ENCODE data around the gene MSRB1.
"Not testable (repeated sequence)": the region's sequence is repeated elsewhere in the genome, so short reads cannot be mapped to it uniquely, and the experiment has no call there.

Gene MSRB1

DNA sequence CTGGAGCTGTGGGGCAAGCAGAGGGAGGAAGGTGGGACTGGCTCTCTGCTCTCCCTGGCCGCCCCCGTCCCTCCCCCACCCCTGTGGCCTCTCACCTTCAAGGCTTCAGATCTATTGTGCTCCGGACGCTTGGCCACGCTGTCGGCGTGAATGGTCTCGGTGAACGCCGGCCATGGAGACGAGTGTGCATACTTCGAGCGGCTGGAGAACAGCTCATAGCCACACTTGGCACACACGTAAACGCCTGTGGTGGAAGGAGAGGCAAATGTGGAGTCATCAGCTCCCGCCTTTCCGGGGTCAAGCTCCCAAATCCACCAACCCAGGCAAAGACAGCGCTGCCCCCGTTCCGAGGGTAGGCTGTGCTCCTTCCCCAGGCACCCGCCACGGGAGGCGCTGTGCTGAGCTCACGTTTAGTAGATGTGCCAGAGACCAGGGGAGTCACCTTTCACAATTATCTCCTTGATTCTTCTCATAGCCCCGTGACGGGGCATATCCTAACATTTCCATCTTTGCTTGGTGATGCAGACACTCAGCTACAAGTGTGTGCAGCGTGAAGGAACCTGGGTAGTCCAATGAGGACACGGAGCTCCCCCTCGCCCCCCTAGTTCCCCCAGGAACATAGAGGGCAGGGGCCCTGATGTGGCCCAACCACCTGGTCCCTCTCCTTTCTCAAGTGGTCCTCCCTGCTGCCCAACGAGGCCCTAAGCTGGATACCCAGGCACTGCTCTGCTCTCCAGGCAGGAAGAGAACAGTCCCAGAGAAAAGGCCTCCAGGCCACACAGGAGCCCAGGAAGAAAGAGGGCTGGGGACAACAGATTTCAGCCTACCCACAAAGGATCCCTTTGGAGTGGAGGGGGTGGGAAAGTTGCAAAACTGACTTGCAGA, 1.6 kb downstream of the MSRB1 start:
- Histone ChIP-seq H3K9me3 (ENCODE audit: insufficient read depth, low read depth, low read length) (no peaks in the 10 kb centered on the region), H3K4me1 (ENCODE audit: insufficient read depth, low read length, poor library complexity, severe bottlenecking) (peaks cover 5% of the 10 kb centered on the region), H3K4me3 (ENCODE audit: low read length, poor library complexity, severe bottlenecking) (peak overlapping the region; percentile 85), H2AFZ (ENCODE audit: low read length) (no peak overlapping the region), H3K36me3 (ENCODE audit: insufficient read depth, low read length) (no peaks in the 10 kb centered on the region), H3F3A (ENCODE audit: low read depth) (no peaks in the 10 kb centered on the region), H3K4me2 (ENCODE audit: low read depth, low read length, poor library complexity, severe bottlenecking) (peak overlapping the region; percentile 79), H3K27me3 (ENCODE audit: insufficient read depth, low read length, poor library complexity, severe bottlenecking) (no peaks in the 10 kb centered on the region), H3K79me2 (ENCODE audit: insufficient read depth, low read length) (peaks cover 11% of the 10 kb centered on the region; the same call in 1 of the 2 replicates), H3K9me2 (replicated peaks; ENCODE audit: low read depth, low read length) (no peaks in the 10 kb centered on the region), H4K20me1 (ENCODE audit: insufficient read depth, low read length, poor library complexity, severe bottlenecking) (no peaks in the 10 kb centered on the region), H3K9ac (ENCODE audit: low read depth, low read length, poor library complexity, severe bottlenecking) (peak overlapping the region; percentile 87)
- TF ChIP-seq, protein P1, sequence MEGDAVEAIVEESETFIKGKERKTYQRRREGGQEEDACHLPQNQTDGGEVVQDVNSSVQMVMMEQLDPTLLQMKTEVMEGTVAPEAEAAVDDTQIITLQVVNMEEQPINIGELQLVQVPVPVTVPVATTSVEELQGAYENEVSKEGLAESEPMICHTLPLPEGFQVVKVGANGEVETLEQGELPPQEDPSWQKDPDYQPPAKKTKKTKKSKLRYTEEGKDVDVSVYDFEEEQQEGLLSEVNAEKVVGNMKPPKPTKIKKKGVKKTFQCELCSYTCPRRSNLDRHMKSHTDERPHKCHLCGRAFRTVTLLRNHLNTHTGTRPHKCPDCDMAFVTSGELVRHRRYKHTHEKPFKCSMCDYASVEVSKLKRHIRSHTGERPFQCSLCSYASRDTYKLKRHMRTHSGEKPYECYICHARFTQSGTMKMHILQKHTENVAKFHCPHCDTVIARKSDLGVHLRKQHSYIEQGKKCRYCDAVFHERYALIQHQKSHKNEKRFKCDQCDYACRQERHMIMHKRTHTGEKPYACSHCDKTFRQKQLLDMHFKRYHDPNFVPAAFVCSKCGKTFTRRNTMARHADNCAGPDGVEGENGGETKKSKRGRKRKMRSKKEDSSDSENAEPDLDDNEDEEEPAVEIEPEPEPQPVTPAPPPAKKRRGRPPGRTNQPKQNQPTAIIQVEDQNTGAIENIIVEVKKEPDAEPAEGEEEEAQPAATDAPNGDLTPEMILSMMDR (conservative IDR thresholded peaks at IDR 0.05; ENCODE audit: low read length): no peak
- TF ChIP-seq EZH2phosphoT487 (IDR thresholded peaks at IDR 0.05; ENCODE audit: borderline replicate concordance): no peak

GRCh38 chr16:1940273-1941161, 2.5 kb downstream of the MSRB1 start:
- no peaks in the 10 kb centered on the region for H4K20me1 ChIP-seq (ENCODE audit: insufficient read depth, low read length, poor library complexity, severe bottlenecking)
- no peaks in the 10 kb centered on the region for H3K27me3 ChIP-seq (ENCODE audit: insufficient read depth, low read length, poor library complexity, severe bottlenecking)
- H3K9me2 ChIP-seq (replicated peaks; ENCODE audit: low read depth, low read length): no peaks in the 10 kb centered on the region
- no peak overlapping the region for H3K4me2 ChIP-seq (ENCODE audit: low read depth, low read length, poor library complexity, severe bottlenecking)
- H2AFZ ChIP-seq (ENCODE audit: low read length): no peak overlapping the region
- no peaks in the 10 kb centered on the region for H3K9me3 ChIP-seq (ENCODE audit: insufficient read depth, low read depth, low read length)
- H3K9ac ChIP-seq (ENCODE audit: low read depth, low read length, poor library complexity, severe bottlenecking): no peak overlapping the region
- no peak for TF ChIP-seq EZH2phosphoT487 (IDR thresholded peaks at IDR 0.05; ENCODE audit: borderline replicate concordance)
- TF ChIP-seq, protein P1 (conservative IDR thresholded peaks at IDR 0.05; ENCODE audit: low read length): no peak
- H3K4me3 ChIP-seq (ENCODE audit: low read length, poor library complexity, severe bottlenecking): no peak overlapping the region
- peaks cover 11% of the 10 kb centered on the region; the same call in 1 of the 2 replicates for H3K79me2 ChIP-seq (ENCODE audit: insufficient read depth, low read length)
- H3F3A ChIP-seq (ENCODE audit: low read depth): no peaks in the 10 kb centered on the region
- H3K4me1 ChIP-seq (ENCODE audit: insufficient read depth, low read length, poor library complexity, severe bottlenecking): peaks cover 5% of the 10 kb centered on the region
- no peaks in the 10 kb centered on the region for H3K36me3 ChIP-seq (ENCODE audit: insufficient read depth, low read length)

GRCh38 chr16:1939833-1940232, 3.2 kb downstream of the MSRB1 start:
- not testable (repeated sequence) for H3K4me1 ChIP-seq (ENCODE audit: insufficient read depth, low read length, poor library complexity, severe bottlenecking); H3K27me3 ChIP-seq (ENCODE audit: insufficient read depth, low read length, poor library complexity, severe bottlenecking); H3K36me3 ChIP-seq (ENCODE audit: insufficient read depth, low read length); H2AFZ ChIP-seq (ENCODE audit: low read length); H3K9me3 ChIP-seq (ENCODE audit: insufficient read depth, low read depth, low read length); H3K9ac ChIP-seq (ENCODE audit: low read depth, low read length, poor library complexity, severe bottlenecking); H3F3A ChIP-seq (ENCODE audit: low read depth); H3K4me3 ChIP-seq (ENCODE audit: low read length, poor library complexity, severe bottlenecking); H3K9me2 ChIP-seq (replicated peaks; ENCODE audit: low read depth, low read length); H4K20me1 ChIP-seq (ENCODE audit: insufficient read depth, low read length, poor library complexity, severe bottlenecking); H3K4me2 ChIP-seq (ENCODE audit: low read depth, low read length, poor library complexity, severe bottlenecking)
- peaks cover 11% of the 10 kb centered on the region; the same call in 1 of the 2 replicates for H3K79me2 ChIP-seq (ENCODE audit: insufficient read depth, low read length)
